HepG2 (cell line): ENCODE measurements around the gene CRYAB. TPM values are rescaled to one million over a fixed set of nuclear protein-coding genes. Genes with fewer than 3 reads are reported as not detected.
A peak's percentile ranks its signal among the peaks of the same experiment; 100 is the strongest.

Source experiments
- BRD4 ChIP-seq: sonication (generic); formaldehyde crosslinking; IDR thresholded peaks from 2 replicates; pipeline ENCODE4 v1.4.0; 2020; ENCODE audit warnings: missing genetic modification reagents
- FOSL2 ChIP-seq: sonication (generic); formaldehyde crosslinking; IDR thresholded peaks from 2 replicates; pipeline ENCODE4 v1.4.0; 2020; ENCODE audit warnings: missing genetic modification reagents
- HNRNPL ChIP-seq: fragments of 200-400 bp; formaldehyde crosslinking; IDR thresholded peaks from 2 replicates; pipeline ENCODE4 v1.6.1; 2017; ENCODE audit warnings: mild to moderate bottlenecking, low read depth, low read length
- MED1 ChIP-seq: sonication (generic); formaldehyde crosslinking; IDR thresholded peaks from 2 replicates; pipeline ENCODE4 v1.4.0; 2020; ENCODE audit warnings: missing genetic modification reagents
- MEIS2 ChIP-seq: sonication (generic); formaldehyde crosslinking; IDR thresholded peaks from 2 replicates; pipeline ENCODE4 v1.9.0; 2021; ENCODE audit warnings: mild to moderate bottlenecking, missing genetic modification reagents
- MXD4 ChIP-seq: IDR thresholded peaks from 2 replicates; pipeline ENCODE4 v1.6.1; 2016; ENCODE audit warnings: mild to moderate bottlenecking, missing biosample characterization, missing genetic modification reagents
- SIN3B ChIP-seq: fragments of 150-350 bp; IDR thresholded peaks from 2 replicates; pipeline ENCODE4 v1.6.1; 2014; ENCODE audit warnings: low read length
- SMAD1 ChIP-seq: sonication (generic); formaldehyde crosslinking; IDR thresholded peaks from 2 replicates; pipeline ENCODE4 v1.4.0; 2020; ENCODE audit warnings: missing genetic modification reagents, low read depth, mild to moderate bottlenecking, borderline replicate concordance
- ZNF12 ChIP-seq: sonication (generic); formaldehyde crosslinking; IDR thresholded peaks from 2 replicates; pipeline ENCODE4 v1.5.0; 2020; ENCODE audit warnings: missing genetic modification reagents
- ZNF235 ChIP-seq: sonication (generic); formaldehyde crosslinking; IDR thresholded peaks from 2 replicates; pipeline ENCODE4 v1.8.1; 2023; ENCODE audit warnings: mild to moderate bottlenecking, missing genetic modification reagents, borderline replicate concordance
- ZNF317 ChIP-seq: sonication (generic); formaldehyde crosslinking; IDR thresholded peaks from 2 replicates; pipeline ENCODE4 v1.5.0; 2020; ENCODE audit warnings: mild to moderate bottlenecking, missing genetic modification reagents
- ZNF468 ChIP-seq: sonication (generic); formaldehyde crosslinking; IDR thresholded peaks from 2 replicates; pipeline ENCODE4 v1.8.0; 2022; ENCODE audit warnings: mild to moderate bottlenecking, moderate library complexity, missing genetic modification reagents
- ZNF564 ChIP-seq: sonication (generic); formaldehyde crosslinking; IDR thresholded peaks from 2 replicates; pipeline ENCODE4 v1.8.1; 2023; ENCODE audit warnings: mild to moderate bottlenecking, missing genetic modification reagents
- polyA plus RNA-seq, 8 experiments: library from polyadenylated mRNA; depleted of rRNA in 3 of 8; stranded (reverse) in 7 of 8; unstranded in 1 of 8; fragments of >200 nt; fragmentation: Illumina TruSeq in 4 of 8; extraction: Trizol in 4 of 8; gene quantifications; 2 replicates each; pipeline versions ENCODE4 v1.2.1 to v1.2.3, GENCODE V29; 2011 to 2016; ENCODE audit warnings: low read depth in 4 of 8, missing spikeins in 1 of 8, mixed read lengths in 1 of 8; ENCODE audit not compliant: insufficient read depth in 1 of 8
- total RNA-seq, 5 experiments: library from RNA; depleted of rRNA; stranded (reverse); fragments of >200 nt; fragmentation: Illumina TruSeq; extraction: Trizol; gene quantifications; 2 replicates each; pipeline ENCODE4 v1.2.3, GENCODE V29; 2016; ENCODE audit warnings: low read depth in 1 of 5
- TF ChIP-seq, protein P1 (sequence below): sonication (generic); formaldehyde crosslinking; conservative IDR thresholded peaks from 2 replicates; pipeline ENCODE4 v1.8.0; 2022; ENCODE audit warnings: mild to moderate bottlenecking, moderate library complexity, missing genetic modification reagents
- TF ChIP-seq, protein P2 (sequence below): sonication (generic); formaldehyde crosslinking; IDR thresholded peaks from 2 replicates; pipeline ENCODE4 v1.5.0; 2020; ENCODE audit warnings: mild to moderate bottlenecking, missing genetic modification reagents
- TF ChIP-seq, protein P3 (sequence below): sonication (generic); formaldehyde crosslinking; IDR thresholded peaks from 2 replicates; pipeline ENCODE4 v1.4.0; 2020; ENCODE audit warnings: missing genetic modification reagents
- TF ChIP-seq, protein P4 (sequence below): sonication (generic); formaldehyde crosslinking; IDR thresholded peaks from 2 replicates; pipeline ENCODE4 v1.9.0; 2022; ENCODE audit warnings: low read depth, missing genetic modification reagents
- TF ChIP-seq, protein P5 (sequence below): sonication (generic); formaldehyde crosslinking; IDR thresholded peaks from 2 replicates; pipeline ENCODE4 v1.4.0; 2020; ENCODE audit warnings: low read depth, mild to moderate bottlenecking, missing genetic modification reagents

Gene CRYAB
- total and polyA plus RNA-seq, 2 of the 13 experiments (the other 11 are each of a cell fraction or from before 2014, with no cell fraction given) = 0.55 to 1.1 TPM

DNA sequence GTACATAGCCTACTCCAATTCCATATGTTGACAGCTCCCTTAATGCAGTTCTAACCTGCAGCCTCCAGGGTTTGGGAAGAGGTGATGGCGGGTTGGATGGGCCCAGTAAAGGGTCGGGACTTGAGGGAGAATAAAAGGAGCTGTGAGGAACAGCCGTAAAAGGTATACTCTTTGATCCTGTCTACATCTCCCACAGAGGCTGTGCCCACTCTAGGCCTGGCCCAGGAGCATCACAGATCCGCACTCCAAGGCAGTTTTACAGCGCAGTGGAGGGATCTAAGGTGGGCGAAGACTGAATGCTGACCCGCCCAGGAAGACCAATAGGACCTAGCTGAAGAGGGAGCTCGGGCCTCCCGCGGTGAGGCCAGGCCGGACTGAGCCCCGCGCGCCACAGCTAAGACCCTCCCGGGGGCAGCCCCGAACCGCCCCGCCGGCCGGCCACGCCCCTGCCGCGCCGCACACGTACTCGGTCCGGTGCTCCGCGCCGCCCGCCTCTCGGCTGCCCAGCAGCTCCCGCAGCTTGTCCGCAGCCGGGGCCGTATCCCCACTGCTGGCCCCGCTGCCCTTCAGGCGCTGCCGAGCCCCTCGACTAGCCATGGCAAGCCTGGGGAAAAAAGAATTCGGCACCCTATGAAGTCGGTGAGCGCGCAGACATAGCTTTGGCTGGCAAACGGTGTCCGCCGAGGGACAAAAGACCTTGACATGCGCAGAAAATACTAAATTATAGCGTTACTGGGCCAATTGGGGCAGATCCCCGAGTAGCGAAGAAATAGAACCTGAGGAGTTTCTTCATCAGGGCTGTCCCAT lies 40.5 kb downstream of the CRYAB start, which contains the start of gene ALG9 (continued):
- TF ChIP-seq, protein P1, sequence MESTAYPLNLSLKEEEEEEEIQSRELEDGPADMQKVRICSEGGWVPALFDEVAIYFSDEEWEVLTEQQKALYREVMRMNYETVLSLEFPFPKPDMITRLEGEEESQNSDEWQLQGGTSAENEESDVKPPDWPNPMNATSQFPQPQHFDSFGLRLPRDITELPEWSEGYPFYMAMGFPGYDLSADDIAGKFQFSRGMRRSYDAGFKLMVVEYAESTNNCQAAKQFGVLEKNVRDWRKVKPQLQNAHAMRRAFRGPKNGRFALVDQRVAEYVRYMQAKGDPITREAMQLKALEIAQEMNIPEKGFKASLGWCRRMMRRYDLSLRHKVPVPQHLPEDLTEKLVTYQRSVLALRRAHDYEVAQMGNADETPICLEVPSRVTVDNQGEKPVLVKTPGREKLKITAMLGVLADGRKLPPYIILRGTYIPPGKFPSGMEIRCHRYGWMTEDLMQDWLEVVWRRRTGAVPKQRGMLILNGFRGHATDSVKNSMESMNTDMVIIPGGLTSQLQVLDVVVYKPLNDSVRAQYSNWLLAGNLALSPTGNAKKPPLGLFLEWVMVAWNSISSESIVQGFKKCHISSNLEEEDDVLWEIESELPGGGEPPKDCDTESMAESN (CRISPR knock-in tag) = 0 out of 2 replicates have a peak, but pooled peaks have one; percentile 33
- TF ChIP-seq MED1 (CRISPR knock-in tag) = peak; percentile 38
- TF ChIP-seq HNRNPL = no peak
- TF ChIP-seq SIN3B = no peak; the same call in 1 of the 2 replicates
- TF ChIP-seq ZNF12 (CRISPR knock-in tag) = 0 out of 2 replicates have a peak, but pooled peaks have one; percentile 17
- TF ChIP-seq FOSL2 (CRISPR knock-in tag) = 0 out of 2 replicates have a peak, but pooled peaks have one; percentile 6
- TF ChIP-seq, protein P2, sequence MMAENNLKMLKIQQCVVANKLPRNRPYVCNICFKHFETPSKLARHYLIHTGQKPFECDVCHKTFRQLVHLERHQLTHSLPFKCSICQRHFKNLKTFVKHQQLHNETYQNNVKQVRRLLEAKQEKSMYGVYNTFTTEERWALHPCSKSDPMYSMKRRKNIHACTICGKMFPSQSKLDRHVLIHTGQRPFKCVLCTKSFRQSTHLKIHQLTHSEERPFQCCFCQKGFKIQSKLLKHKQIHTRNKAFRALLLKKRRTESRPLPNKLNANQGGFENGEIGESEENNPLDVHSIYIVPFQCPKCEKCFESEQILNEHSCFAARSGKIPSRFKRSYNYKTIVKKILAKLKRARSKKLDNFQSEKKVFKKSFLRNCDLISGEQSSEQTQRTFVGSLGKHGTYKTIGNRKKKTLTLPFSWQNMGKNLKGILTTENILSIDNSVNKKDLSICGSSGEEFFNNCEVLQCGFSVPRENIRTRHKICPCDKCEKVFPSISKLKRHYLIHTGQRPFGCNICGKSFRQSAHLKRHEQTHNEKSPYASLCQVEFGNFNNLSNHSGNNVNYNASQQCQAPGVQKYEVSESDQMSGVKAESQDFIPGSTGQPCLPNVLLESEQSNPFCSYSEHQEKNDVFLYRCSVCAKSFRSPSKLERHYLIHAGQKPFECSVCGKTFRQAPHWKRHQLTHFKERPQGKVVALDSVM = peak; percentile 88
- TF ChIP-seq, protein P3, sequence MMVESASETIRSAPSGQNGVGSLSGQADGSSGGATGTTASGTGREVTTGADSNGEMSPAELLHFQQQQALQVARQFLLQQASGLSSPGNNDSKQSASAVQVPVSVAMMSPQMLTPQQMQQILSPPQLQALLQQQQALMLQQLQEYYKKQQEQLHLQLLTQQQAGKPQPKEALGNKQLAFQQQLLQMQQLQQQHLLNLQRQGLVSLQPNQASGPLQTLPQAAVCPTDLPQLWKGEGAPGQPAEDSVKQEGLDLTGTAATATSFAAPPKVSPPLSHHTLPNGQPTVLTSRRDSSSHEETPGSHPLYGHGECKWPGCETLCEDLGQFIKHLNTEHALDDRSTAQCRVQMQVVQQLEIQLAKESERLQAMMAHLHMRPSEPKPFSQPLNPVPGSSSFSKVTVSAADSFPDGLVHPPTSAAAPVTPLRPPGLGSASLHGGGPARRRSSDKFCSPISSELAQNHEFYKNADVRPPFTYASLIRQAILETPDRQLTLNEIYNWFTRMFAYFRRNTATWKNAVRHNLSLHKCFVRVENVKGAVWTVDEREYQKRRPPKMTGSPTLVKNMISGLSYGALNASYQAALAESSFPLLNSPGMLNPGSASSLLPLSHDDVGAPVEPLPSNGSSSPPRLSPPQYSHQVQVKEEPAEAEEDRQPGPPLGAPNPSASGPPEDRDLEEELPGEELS (CRISPR knock-in tag) = no peak
- no peak for TF ChIP-seq ZNF317
- peak; percentile 69; the same call in 1 of the 2 replicates for TF ChIP-seq MXD4
- TF ChIP-seq ZNF235 (CRISPR knock-in tag) = no peak
- TF ChIP-seq ZNF564 (CRISPR knock-in tag) = no peak
- TF ChIP-seq, protein P4, sequence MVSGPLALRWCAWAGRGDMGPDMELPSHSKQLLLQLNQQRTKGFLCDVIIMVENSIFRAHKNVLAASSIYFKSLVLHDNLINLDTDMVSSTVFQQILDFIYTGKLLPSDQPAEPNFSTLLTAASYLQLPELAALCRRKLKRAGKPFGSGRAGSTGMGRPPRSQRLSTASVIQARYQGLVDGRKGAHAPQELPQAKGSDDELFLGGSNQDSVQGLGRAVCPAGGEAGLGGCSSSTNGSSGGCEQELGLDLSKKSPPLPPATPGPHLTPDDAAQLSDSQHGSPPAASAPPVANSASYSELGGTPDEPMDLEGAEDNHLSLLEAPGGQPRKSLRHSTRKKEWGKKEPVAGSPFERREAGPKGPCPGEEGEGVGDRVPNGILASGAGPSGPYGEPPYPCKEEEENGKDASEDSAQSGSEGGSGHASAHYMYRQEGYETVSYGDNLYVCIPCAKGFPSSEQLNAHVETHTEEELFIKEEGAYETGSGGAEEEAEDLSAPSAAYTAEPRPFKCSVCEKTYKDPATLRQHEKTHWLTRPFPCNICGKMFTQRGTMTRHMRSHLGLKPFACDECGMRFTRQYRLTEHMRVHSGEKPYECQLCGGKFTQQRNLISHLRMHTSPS (CRISPR knock-in tag) = no peak
- no peak for TF ChIP-seq MEIS2
- TF ChIP-seq, protein P5, sequence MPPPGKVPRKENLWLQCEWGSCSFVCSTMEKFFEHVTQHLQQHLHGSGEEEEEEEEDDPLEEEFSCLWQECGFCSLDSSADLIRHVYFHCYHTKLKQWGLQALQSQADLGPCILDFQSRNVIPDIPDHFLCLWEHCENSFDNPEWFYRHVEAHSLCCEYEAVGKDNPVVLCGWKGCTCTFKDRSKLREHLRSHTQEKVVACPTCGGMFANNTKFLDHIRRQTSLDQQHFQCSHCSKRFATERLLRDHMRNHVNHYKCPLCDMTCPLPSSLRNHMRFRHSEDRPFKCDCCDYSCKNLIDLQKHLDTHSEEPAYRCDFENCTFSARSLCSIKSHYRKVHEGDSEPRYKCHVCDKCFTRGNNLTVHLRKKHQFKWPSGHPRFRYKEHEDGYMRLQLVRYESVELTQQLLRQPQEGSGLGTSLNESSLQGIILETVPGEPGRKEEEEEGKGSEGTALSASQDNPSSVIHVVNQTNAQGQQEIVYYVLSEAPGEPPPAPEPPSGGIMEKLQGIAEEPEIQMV (CRISPR knock-in tag) = peak; percentile 71; the same call in 1 of the 2 replicates
- TF ChIP-seq BRD4 (CRISPR knock-in tag) = no peak
- TF ChIP-seq ZNF468 = no peak
- TF ChIP-seq SMAD1 (CRISPR knock-in tag) = 0 out of 2 replicates have a peak, but pooled peaks have one; percentile 35
